ENCODE data around the gene C12orf75.

DNA sequence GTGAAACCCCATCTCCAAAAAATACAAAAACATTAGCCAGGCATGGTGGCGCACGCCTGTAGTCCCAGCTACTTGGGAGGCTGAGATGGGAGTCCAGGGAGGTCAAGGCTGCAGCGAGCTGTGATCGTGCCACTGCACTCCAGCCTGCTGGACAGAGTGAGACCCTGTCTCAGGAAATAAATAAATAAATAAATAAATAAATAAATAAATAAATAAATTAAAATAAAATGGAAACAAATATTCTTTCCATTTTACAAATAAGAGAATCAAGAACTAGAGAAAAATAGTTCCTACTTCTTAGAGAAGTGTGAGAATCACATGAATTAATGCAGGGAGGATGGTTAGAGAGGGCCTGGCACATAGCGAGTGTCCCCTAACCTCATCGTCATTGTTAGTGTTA is 53.7 kb downstream of the C12orf75 start:
- TF ChIP-seq, protein P1, sequence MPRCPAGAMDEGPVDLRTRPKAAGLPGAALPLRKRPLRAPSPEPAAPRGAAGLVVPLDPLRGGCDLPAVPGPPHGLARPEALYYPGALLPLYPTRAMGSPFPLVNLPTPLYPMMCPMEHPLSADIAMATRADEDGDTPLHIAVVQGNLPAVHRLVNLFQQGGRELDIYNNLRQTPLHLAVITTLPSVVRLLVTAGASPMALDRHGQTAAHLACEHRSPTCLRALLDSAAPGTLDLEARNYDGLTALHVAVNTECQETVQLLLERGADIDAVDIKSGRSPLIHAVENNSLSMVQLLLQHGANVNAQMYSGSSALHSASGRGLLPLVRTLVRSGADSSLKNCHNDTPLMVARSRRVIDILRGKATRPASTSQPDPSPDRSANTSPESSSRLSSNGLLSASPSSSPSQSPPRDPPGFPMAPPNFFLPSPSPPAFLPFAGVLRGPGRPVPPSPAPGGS (CRISPR knock-in tag; IDR thresholded peaks at IDR 0.05), result no peak
- TF ChIP-seq, protein P2, sequence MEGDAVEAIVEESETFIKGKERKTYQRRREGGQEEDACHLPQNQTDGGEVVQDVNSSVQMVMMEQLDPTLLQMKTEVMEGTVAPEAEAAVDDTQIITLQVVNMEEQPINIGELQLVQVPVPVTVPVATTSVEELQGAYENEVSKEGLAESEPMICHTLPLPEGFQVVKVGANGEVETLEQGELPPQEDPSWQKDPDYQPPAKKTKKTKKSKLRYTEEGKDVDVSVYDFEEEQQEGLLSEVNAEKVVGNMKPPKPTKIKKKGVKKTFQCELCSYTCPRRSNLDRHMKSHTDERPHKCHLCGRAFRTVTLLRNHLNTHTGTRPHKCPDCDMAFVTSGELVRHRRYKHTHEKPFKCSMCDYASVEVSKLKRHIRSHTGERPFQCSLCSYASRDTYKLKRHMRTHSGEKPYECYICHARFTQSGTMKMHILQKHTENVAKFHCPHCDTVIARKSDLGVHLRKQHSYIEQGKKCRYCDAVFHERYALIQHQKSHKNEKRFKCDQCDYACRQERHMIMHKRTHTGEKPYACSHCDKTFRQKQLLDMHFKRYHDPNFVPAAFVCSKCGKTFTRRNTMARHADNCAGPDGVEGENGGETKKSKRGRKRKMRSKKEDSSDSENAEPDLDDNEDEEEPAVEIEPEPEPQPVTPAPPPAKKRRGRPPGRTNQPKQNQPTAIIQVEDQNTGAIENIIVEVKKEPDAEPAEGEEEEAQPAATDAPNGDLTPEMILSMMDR (CRISPR knock-in tag; IDR thresholded peaks at IDR 0.05), result no peak
- TF ChIP-seq ZNF709 (CRISPR knock-in tag; IDR thresholded peaks at IDR 0.05) (no peak), ZNF768 (CRISPR knock-in tag; IDR thresholded peaks at IDR 0.05) (no peak), POLR2AphosphoS5 (IDR thresholded peaks at IDR 0.05; ENCODE audit: low read depth, low read length) (no peak), XRCC5 (optimal IDR thresholded peaks at IDR 0.05; ENCODE audit: low read length) (no peak), RFX5 (IDR thresholded peaks at IDR 0.05; ENCODE audit: low read depth, low read length) (no peak), PHF20 (CRISPR knock-in tag; IDR thresholded peaks at IDR 0.05) (no peak), ZZZ3 (CRISPR knock-in tag; IDR thresholded peaks at IDR 0.05; ENCODE audit: borderline replicate concordance) (no peak)
- TF ChIP-seq, protein P3, sequence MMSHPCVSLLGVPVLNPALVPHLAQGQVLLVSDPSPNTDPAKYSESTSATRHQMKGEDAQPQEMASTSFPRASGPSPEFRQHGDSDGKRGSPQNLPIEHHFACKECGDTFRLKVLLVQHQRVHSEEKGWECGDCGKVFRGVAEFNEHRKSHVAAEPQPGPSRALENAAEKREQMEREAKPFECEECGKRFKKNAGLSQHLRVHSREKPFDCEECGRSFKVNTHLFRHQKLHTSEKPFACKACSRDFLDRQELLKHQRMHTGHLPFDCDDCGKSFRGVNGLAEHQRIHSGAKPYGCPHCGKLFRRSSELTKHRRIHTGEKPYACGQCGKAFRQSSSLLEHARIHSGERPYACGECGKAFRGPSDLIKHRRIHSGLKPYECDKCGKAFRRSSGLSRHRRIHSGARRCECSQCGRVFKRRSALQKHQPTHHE (CRISPR knock-in tag; IDR thresholded peaks at IDR 0.05; ENCODE audit: borderline replicate concordance), result no peak

Data from HepG2 (cell line).